OCI-LY1 (cell line): ENCODE measurements around the gene DCHS1.

Source experiments
- CTCF ChIP-seq: fragments of 200-600 bp; sonication (generic), shearing (Covaris generic); IDR thresholded peaks from 2 replicates; pipeline ENCODE4 v1.5.1; 2017; ENCODE audit warnings: mild to moderate bottlenecking, antibody characterized with exemption, low read length, moderate library complexity, mixed read lengths
- EZH2 ChIP-seq: fragments of 200-600 bp; sonication (generic), shearing (Covaris generic); IDR thresholded peaks from 2 replicates; pipeline ENCODE4 v1.8.0; 2017; ENCODE audit warnings: borderline replicate concordance, mixed run types, mild to moderate bottlenecking, antibody characterized with exemption, low read length, moderate library complexity, mixed read lengths

GRCh38 chr11:6692128-6692527, 36.5 kb upstream of the DCHS1 start:
- TF ChIP-seq CTCF (no peak), EZH2 (no peak)
